PC-9 (cell line): ENCODE measurements around the gene KLK12. TPM values are rescaled to one million over a fixed set of nuclear protein-coding genes. Genes with fewer than 3 reads are reported as not detected.

Experiments
- BruUV-seq: library from RNA; stranded (reverse); fragments of 400-500 nt; replicated peaks from 2 replicates; lab custom pipeline; 2021; lab: Mats Ljungman, UMichigan
- CTCF ChIA-PET: fragments of 300-600 bp; sonication (Branson Sonifier 250); formaldehyde crosslinking; loops from one replicate; lab custom pipeline; 2022; ENCODE audit warnings: antibody characterized with exemption; lab: Charles Lee
- POLR2A ChIA-PET: fragments of 300-600 bp; sonication (Branson Sonifier 250); formaldehyde crosslinking; loops from one replicate; lab custom pipeline; 2022; ENCODE audit warnings: antibody characterized with exemption; ENCODE audit not compliant: unreplicated experiment; lab: Charles Lee
- DNase-seq, 2 experiments: peaks; one replicate each; pipeline versions ENCODE4 v3.0.0 to v3.0.0-alpha.2; 2015 to 2022; ENCODE audit warnings: mixed read lengths in 1 of 2
- H2AFZ ChIP-seq: fragments of 200-600 bp; sonication (generic); 2 replicates; pipeline ENCODE4 v1.8.1; 2017; ENCODE audit warnings: antibody characterized with exemption
- H3F3A ChIP-seq: fragments of 200-600 bp; sonication (generic); 2 replicates; pipeline ENCODE4 v1.8.1; 2017; ENCODE audit warnings: antibody characterized with exemption, mild to moderate bottlenecking, low read depth; ENCODE audit not compliant: insufficient read depth
- H3K27ac ChIP-seq: fragments of 200-600 bp; sonication (generic); 2 replicates; pipeline ENCODE4 v1.6.1; 2016; ENCODE audit warnings: mixed run types
- H3K27me3 ChIP-seq: fragments of 200-600 bp; sonication (generic); 2 replicates; pipeline ENCODE4 v1.6.1; 2016; ENCODE audit warnings: low read depth, mixed run types; ENCODE audit not compliant: insufficient read depth
- H3K36me3 ChIP-seq: fragments of 200-600 bp; sonication (generic); 2 replicates; pipeline ENCODE4 v1.6.1; 2016; ENCODE audit warnings: low read depth, mixed run types
- H3K4me1 ChIP-seq: fragments of 200-600 bp; sonication (generic); replicated peaks from 2 replicates; pipeline ENCODE4 v1.6.1; 2016; ENCODE audit warnings: mixed run types; ENCODE audit not compliant: insufficient read depth
- H3K4me2 ChIP-seq: fragments of 200-600 bp; sonication (generic); 2 replicates; pipeline ENCODE4 v1.6.1; 2017; ENCODE audit warnings: mixed run types
- H3K4me3 ChIP-seq: fragments of 200-600 bp; sonication (generic); 2 replicates; pipeline ENCODE4 v1.6.1; 2016; ENCODE audit warnings: mixed run types
- H3K79me2 ChIP-seq: fragments of 200-600 bp; sonication (generic); 2 replicates; pipeline ENCODE4 v1.6.1; 2017; ENCODE audit warnings: low read depth, mixed run types
- H3K9me2 ChIP-seq: fragments of 200-600 bp; sonication (generic); 2 replicates; pipeline ENCODE4 v1.8.1; 2017; ENCODE audit warnings: mild to moderate bottlenecking; ENCODE audit not compliant: insufficient read depth
- H3K9me3 ChIP-seq: fragments of 200-600 bp; sonication (generic); 2 replicates; pipeline ENCODE4 v1.8.1; 2016; ENCODE audit warnings: low read depth; ENCODE audit not compliant: insufficient read depth
- H4K20me1 ChIP-seq: fragments of 200-600 bp; sonication (generic); 2 replicates; pipeline ENCODE4 v1.8.1; 2017; ENCODE audit not compliant: insufficient read depth
- EZH2 ChIP-seq: fragments of 200-600 bp; sonication (generic); IDR thresholded peaks from 2 replicates; pipeline ENCODE4 v1.8.0; 2017; ENCODE audit warnings: antibody characterized with exemption, low read depth
- intact Hi-C: fragments of 100-400 bp; cut with micrococcal nuclease; formaldehyde crosslinking; loops from one replicate; pipeline ENCODE4 v1.10.0; 2022; ENCODE audit not compliant: unreplicated experiment
- total RNA-seq: library from RNA; stranded (reverse); gene quantifications from 2 replicates; pipeline ENCODE4 v1.2.3, GENCODE V29; 2021
- TF ChIP-seq, protein P1 (sequence below): fragments of 200-600 bp; sonication (generic); conservative IDR thresholded peaks from 2 replicates; pipeline ENCODE4 v1.6.1; 2017; ENCODE audit warnings: mixed run types, antibody characterized with exemption, mild to moderate bottlenecking, moderate library complexity

Gene KLK12
- total RNA-seq, 1 experiment from 2014 or later: not detected

DNA sequence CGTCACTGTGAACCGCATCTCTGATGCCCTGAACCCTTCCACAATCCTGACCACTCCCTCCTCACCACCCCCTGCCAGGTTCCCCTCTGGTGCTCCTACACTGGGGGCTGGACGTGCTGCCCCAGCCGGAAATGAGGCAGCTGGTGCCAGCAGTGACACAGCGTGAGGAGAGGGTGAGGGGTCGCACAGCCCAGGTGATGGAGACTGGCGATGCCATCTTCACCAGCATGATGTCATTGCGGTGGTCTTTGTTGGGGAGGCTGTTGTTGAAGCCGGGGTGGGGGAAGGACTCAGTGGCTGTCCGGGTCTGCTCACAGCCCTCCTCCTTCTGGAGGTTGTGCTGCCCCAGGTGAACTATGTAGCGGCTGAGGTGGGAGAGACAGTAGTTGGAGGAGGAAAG is 10.9 kb downstream of the KLK12 start:
- H3K4me3 ChIP-seq: no peak overlapping the region
- peaks cover 23% of the 10 kb centered on the region; the same call in 1 of the 2 replicates for H3F3A ChIP-seq
- TF ChIP-seq EZH2: no peak
- TF ChIP-seq, protein P1, sequence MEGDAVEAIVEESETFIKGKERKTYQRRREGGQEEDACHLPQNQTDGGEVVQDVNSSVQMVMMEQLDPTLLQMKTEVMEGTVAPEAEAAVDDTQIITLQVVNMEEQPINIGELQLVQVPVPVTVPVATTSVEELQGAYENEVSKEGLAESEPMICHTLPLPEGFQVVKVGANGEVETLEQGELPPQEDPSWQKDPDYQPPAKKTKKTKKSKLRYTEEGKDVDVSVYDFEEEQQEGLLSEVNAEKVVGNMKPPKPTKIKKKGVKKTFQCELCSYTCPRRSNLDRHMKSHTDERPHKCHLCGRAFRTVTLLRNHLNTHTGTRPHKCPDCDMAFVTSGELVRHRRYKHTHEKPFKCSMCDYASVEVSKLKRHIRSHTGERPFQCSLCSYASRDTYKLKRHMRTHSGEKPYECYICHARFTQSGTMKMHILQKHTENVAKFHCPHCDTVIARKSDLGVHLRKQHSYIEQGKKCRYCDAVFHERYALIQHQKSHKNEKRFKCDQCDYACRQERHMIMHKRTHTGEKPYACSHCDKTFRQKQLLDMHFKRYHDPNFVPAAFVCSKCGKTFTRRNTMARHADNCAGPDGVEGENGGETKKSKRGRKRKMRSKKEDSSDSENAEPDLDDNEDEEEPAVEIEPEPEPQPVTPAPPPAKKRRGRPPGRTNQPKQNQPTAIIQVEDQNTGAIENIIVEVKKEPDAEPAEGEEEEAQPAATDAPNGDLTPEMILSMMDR: no peak
- peak in 1 of 2 experiments; percentile 9 for DNase-seq
- ChIA-PET CTCF (no interaction called here), POLR2A (no interaction called here)
- H3K79me2 ChIP-seq: no peaks in the 10 kb centered on the region
- BruUV-seq: no TSS peak
- H3K27me3 ChIP-seq: peaks cover 22% of the 10 kb centered on the region; the same call in 1 of the 2 replicates
- no peaks in the 10 kb centered on the region for H3K36me3 ChIP-seq
- H3K9me3 ChIP-seq: no peaks in the 10 kb centered on the region
- no peak overlapping the region for H3K4me2 ChIP-seq
- H3K9me2 ChIP-seq: no peaks in the 10 kb centered on the region
- H3K4me1 ChIP-seq: peaks cover 15% of the 10 kb centered on the region
- no peak overlapping the region for H3K27ac ChIP-seq
- no peak overlapping the region for H2AFZ ChIP-seq
- no peaks in the 10 kb centered on the region for H4K20me1 ChIP-seq
- intact Hi-C loops: no loop called here

DNA sequence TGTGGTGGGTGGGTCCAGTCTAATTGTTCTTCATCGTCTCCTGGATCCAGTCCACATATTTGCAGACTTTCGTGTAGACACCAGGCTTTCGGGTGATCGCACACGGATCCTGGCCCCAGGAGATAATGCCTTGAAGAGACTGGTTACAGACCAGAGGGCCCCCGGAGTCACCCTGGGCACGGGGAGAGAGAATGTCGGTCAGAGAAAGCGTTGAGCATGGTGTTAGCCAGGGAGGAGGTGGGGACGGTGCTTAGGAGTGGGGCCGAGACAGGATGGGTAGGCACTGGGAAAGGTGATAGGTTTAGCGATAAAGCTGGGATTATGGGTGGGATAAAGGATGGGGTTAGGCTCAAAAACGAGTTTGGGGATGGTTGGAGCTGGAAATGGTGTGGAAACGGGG is 12.3 kb downstream of the KLK12 start:
- ChIA-PET POLR2A (no interaction called here), CTCF (no interaction called here)
- Histone ChIP-seq H3F3A (peaks cover 33% of the 10 kb centered on the region), H3K4me3 (no peak overlapping the region), H3K36me3 (no peaks in the 10 kb centered on the region), H3K79me2 (no peaks in the 10 kb centered on the region), H3K27ac (no peak overlapping the region), H3K4me2 (no peak overlapping the region), H3K9me3 (no peaks in the 10 kb centered on the region), H3K4me1 (peaks cover 19% of the 10 kb centered on the region), H4K20me1 (no peaks in the 10 kb centered on the region), H3K27me3 (peaks cover 13% of the 10 kb centered on the region; the same call in 1 of the 2 replicates), H3K9me2 (no peaks in the 10 kb centered on the region), H2AFZ (no peak overlapping the region)
- intact Hi-C loops: no loop called here
- no peak for TF ChIP-seq EZH2
- TF ChIP-seq, protein P1: no peak
- no peak for DNase-seq
- no TSS peak for BruUV-seq

DNA sequence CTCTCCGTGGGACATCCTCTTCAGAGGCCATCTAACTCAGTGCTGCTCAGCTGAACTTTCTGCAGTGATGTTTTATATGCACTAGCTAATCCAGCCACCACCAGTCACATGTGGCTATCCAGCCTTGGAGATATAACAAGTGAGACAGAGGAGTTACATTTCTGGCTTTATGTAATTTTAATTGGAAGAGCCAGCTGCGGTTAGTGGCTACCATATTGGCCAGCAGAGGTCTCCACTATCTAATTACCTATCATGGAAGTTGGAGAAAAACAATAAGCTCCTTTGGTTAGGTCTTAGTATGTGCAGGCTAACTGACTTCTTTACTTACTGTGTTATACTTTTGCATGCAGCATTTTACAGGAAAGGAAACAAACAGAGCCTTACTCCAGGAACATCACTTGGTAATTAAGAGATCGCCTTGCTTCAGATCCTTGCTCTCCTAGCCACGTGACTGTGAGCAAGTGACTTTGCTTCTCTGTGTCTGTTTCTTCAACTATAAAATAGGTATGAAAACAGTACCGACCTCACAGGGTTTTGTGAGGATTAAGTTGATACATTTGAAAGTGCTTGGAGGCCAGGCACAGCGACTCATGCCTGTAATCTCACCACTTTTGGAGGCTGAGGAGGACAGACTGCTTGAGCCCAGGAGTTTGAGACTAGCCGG is 13.7 kb downstream of the KLK12 start:
- POLR2A ChIA-PET: interaction anchor here (0.6 to 0.7 kb wide), 7 partner anchors 18 to 505 kb away, joined by 3 to 23 read pairs (median 4); no protein-coding TSS in a partner anchor
- H3K36me3 ChIP-seq: no peaks in the 10 kb centered on the region
- CTCF ChIA-PET: interaction anchor here (0.5 to 1.0 kb wide), 7 partner anchors 19 to 563 kb away, joined by 3 to 14 read pairs (median 6); no protein-coding TSS in a partner anchor
- TF ChIP-seq, protein P1: peak; percentile 85
- no peak for TF ChIP-seq EZH2
- H3K4me2 ChIP-seq: no peak overlapping the region
- no peaks in the 10 kb centered on the region for H4K20me1 ChIP-seq
- H3K27me3 ChIP-seq: peaks cover 13% of the 10 kb centered on the region; the same call in 1 of the 2 replicates
- H3K9me3 ChIP-seq: no peaks in the 10 kb centered on the region
- no peak overlapping the region for H3K4me3 ChIP-seq
- H2AFZ ChIP-seq: no peak overlapping the region
- no peaks in the 10 kb centered on the region for H3K9me2 ChIP-seq
- peak; percentile 40 to 70 for DNase-seq
- H3F3A ChIP-seq: peaks cover 38% of the 10 kb centered on the region
- peaks cover 19% of the 10 kb centered on the region for H3K4me1 ChIP-seq
- no peak overlapping the region for H3K27ac ChIP-seq
- H3K79me2 ChIP-seq: no peaks in the 10 kb centered on the region
- intact Hi-C loops: loop anchor here (1.0 kb wide), 1 partner anchor 73 kb away; no protein-coding TSS in a partner anchor
- BruUV-seq: no TSS peak
